Right cardiac atrium (tissue), 5 donors: Measurements from ENCODE around the gene RXFP1. TPM values are rescaled to one million over a fixed set of nuclear protein-coding genes. Genes with fewer than 3 reads are reported as not detected.

Experiments
- ATAC-seq, 2 donors: fragments of 200-7000 bp; cut with Tn5 transposase; one replicate each; pipeline versions ENCODE4 v1.8.0 to v1.9.1; 2020; ENCODE audit warnings: moderate library complexity in 2 of 2, mild to moderate bottlenecking in 1 of 2
- DNase-seq, 3 donors: peaks; one replicate each; pipeline ENCODE4 v3.0.0-alpha.2; 2020
- H3K27ac ChIP-seq: one replicate; pipeline ENCODE4 v1.5.1; 2013; ENCODE audit warnings: mild to moderate bottlenecking, low read length, control low read depth, moderate library complexity
- H3K27me3 ChIP-seq: one replicate; pipeline ENCODE4 v1.6.1; 2013; ENCODE audit not compliant: control insufficient read depth, insufficient read depth
- H3K4me1 ChIP-seq: one replicate; pipeline ENCODE4 v1.6.1; 2013; ENCODE audit warnings: low read length; ENCODE audit not compliant: control insufficient read depth, insufficient read depth
- H3K4me3 ChIP-seq: one replicate; pipeline ENCODE4 v1.5.1; 2013; ENCODE audit warnings: low read length, control low read depth
- H3K9me3 ChIP-seq: one replicate; pipeline ENCODE4 v1.6.1; 2013; ENCODE audit warnings: low read length; ENCODE audit not compliant: control insufficient read depth
- WGBS: extraction: QIAGEN DNeasy Blood & Tissue Kit; methylation state at CpG from one replicate; pipeline ENCODE4 v1.1.7; 2013; 5-methylcytosine and 5-hydroxymethylcytosine counted together
- intact Hi-C, 4 donors: fragments of 100-400 bp; cut with DNase I; formaldehyde crosslinking; loops; one replicate each; pipeline versions ENCODE4 v1.11.0 to v1.14.0; 2022 to 2023
- polyA plus RNA-seq: library from polyadenylated mRNA; stranded (reverse); fragments of 200-250 nt; gene quantifications from one replicate; pipeline ENCODE4 v1.2.3, GENCODE V29; 2013
- total RNA-seq, 4 donors: library from RNA; stranded (reverse); fragmentation: NEBNext Ultra II Directional; extraction: Animal tissue kit (Norgen Biotek cat#: 25700); gene quantifications; one replicate each; pipeline ENCODE4 v1.2.1, GENCODE V29; 2021
- donor health status: healthy with polysubstance abuse.
- donor health status: DM: no; HTN: yes; CAD: no.
- donor health status: DM: no; HTN: no; CAD: no.
- donor health status: DM: no; HTN: yes; CAD: no; lungs with severe emphysema.
- donor health status: DM: yes; HTN: yes; CAD: no.

The RXFP1 gene
- total and polyA plus RNA-seq, 5 donors = 0.05 to 0.09 TPM; not detected in 3

DNA sequence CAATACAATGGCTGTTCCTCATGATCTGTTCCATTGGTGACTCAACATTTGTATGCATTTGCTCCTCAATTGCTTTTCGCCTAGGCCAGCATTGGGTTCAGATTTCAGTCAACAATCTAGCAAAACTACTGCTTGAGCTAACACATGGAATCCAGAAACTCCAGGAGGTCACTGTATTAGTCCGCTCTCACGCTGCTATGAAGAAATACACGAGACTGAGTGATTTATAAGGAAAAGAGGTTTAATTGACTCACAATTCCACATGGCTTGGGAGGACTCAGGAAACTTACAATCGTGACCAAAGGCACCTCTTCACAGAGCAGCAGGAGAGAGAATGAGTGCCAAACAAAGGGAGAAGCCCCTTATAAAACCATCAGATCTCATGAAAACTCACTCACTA, 67.1 kb downstream of the RXFP1 start:
- no peak overlapping the region for H3K27ac ChIP-seq
- intact Hi-C loops = no loop called here
- ATAC-seq (no peak), DNase-seq (no peak)
- H3K4me3 ChIP-seq = no peak overlapping the region
- no peaks in the 10 kb centered on the region for H3K4me1 ChIP-seq
- no peaks in the 10 kb centered on the region for H3K9me3 ChIP-seq
- WGBS = 93% methylated on average over 5 of the region's 5 CpGs
- no peaks in the 10 kb centered on the region for H3K27me3 ChIP-seq

DNA sequence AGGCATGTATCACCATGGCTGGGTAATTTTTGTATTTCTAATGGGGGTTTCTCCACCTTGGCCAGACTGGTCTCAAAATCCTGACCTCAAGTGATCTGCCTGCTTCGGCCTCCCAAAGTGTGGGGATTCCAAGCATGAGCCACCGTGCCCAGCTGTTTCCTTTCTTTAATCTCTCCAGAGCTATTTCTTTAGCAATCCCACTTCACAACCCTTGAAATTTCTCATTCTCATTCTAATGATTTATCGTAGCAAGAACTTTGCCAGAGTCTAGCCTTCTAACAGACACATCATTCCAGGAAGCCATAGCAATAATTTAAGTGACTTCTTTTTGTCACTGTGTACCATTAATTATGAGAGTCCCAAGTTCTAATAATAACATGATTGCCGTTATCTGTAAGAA, 68.6 kb downstream of the RXFP1 start:
- Histone ChIP-seq H3K9me3 (no peaks in the 10 kb centered on the region), H3K27ac (no peak overlapping the region), H3K4me3 (no peak overlapping the region)

DNA sequence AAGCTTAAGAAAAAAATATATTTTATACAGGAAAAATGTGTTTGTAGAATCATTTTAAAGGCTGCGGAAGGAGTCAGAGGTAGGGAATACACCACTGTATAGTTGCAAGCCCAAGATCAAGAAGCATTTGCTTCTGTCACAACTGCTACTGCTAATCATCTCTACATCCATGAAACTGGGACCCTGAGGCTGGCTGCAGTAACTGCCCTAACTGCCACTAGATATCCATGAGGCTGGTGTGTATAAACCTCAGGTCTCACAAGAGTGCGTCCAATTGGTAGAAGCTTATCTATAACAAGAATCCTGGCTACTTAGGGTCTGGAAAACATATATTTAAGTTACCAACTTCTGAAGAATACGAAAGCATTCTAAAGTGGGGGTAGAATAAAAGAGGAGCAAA, 69.1 kb downstream of the RXFP1 start:
- DNase-seq = no peak
- Histone ChIP-seq H3K27me3 (no peaks in the 10 kb centered on the region), H3K4me3 (no peak overlapping the region), H3K4me1 (no peaks in the 10 kb centered on the region), H3K27ac (no peak overlapping the region), H3K9me3 (no peaks in the 10 kb centered on the region)
- 78% methylated on average over 3 of the region's 3 CpGs for WGBS
- ATAC-seq = no peak
- intact Hi-C loops = no loop called here

More for the DNA sequence above, 68.6 kb downstream of the RXFP1 start:
- ATAC-seq (no peak), DNase-seq (no peak)
- Histone ChIP-seq H3K27me3 (no peaks in the 10 kb centered on the region), H3K4me1 (no peaks in the 10 kb centered on the region)
- intact Hi-C loops = no loop called here
- WGBS = 44% methylated on average over 4 of the region's 4 CpGs

DNA sequence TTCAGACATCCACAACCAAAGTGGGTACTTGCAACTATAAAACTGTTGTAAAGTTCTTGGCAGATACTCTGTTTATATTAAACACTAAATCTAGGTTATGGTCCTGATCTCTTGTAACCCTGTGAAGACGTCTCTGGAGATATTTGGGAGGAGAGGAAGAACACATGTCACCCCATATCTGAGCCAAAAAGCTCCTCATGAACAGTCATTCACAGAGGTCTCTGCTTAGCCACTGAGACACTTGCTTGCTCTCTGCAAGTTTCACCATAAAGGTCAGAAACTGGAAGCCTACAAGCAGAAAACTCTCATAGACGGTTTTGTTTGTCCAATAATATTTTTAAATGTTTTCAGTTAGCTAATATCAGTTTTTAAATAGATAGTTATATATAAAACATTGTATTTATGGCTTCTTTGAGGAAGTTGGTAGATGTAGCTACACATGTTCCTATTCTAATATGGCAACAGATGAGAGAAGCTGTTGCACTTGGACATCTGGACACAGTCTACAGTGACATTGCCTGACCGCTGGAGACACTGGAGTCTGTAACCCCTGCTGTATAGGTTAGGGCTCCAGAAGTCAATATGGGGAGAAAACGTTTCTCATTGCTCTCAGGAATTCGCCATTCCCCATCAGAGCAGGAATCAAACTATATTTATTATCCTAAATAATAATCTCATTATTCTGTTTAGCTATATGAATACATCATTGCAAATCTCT, 76.4 kb downstream of the RXFP1 start:
- DNase-seq (no peak), ATAC-seq (no peak)
- intact Hi-C loops = no loop called here
- H3K27me3 ChIP-seq = no peaks in the 10 kb centered on the region
- 57% methylated on average over 5 of the region's 5 CpGs for WGBS
- no peak overlapping the region for H3K27ac ChIP-seq
- H3K9me3 ChIP-seq = no peaks in the 10 kb centered on the region
- H3K4me3 ChIP-seq = no peak overlapping the region
- no peaks in the 10 kb centered on the region for H3K4me1 ChIP-seq

DNA sequence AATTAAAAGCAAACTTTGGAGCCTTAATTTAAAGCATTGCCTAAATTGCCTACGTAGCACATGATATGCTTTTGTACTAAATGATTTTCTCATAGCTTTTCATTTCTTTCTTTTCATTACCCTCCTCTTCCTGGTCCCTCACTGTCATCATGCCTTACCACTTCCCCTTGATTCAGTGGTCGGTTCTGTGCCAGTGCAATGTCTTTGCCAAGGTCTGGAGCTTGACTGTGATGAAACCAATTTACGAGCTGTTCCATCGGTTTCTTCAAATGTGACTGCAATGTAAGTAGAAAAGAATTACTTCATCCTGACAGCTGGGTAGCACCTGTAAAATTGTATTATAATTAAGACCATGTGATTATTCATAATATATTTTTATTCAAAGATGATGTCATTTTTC, 77.5 kb downstream of the RXFP1 start:
- H3K27ac ChIP-seq = no peak overlapping the region
- no peaks in the 10 kb centered on the region for H3K27me3 ChIP-seq
- no peak overlapping the region for H3K4me3 ChIP-seq
- intact Hi-C loops = no loop called here
- DNase-seq = peak in 1 of 3 donors; percentile 17
- H3K9me3 ChIP-seq = no peaks in the 10 kb centered on the region
- H3K4me1 ChIP-seq = no peaks in the 10 kb centered on the region
- 63% methylated on average over 4 of the region's 4 CpGs for WGBS
- no peak for ATAC-seq

DNA sequence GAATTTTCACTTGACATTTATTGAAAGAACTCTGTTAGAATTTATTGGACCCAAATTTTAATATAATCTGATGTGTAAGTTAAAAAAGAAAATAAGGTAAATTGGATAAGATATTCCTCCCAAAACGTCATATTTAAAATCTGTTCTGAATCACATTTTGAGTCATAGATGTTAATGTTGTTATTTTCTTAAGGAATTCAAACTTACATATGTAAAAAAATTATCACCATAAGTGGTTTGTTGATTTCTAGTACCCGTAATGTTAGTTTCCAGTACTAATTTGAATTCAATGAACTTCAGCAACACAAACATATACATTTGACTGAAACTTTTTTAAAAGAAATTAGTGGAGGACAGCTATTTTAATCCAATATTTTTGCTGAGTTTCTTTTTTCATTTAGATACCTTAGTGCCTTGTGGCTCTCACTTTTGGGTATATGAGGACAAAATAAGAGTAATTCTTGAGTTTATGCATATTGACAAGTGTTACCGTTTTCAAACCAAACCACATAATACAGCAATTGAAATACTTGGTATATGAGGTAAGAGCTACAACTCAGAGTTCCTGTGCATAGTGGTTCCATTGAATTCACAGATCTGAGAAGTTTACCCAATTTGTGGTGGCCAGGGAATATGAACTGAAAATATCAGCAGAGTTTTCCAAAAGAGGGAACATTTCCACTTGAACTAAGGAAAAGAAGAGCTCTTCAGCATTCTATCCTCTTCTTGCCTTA, 78.2 kb downstream of the RXFP1 start:
- no peak overlapping the region for H3K4me3 ChIP-seq
- 83% methylated on average over 3 of the region's 3 CpGs for WGBS
- no peaks in the 10 kb centered on the region for H3K27me3 ChIP-seq
- no peak for DNase-seq
- no peaks in the 10 kb centered on the region for H3K4me1 ChIP-seq
- intact Hi-C loops = no loop called here
- ATAC-seq = no peak
- no peaks in the 10 kb centered on the region for H3K9me3 ChIP-seq
- no peak overlapping the region for H3K27ac ChIP-seq

DNA sequence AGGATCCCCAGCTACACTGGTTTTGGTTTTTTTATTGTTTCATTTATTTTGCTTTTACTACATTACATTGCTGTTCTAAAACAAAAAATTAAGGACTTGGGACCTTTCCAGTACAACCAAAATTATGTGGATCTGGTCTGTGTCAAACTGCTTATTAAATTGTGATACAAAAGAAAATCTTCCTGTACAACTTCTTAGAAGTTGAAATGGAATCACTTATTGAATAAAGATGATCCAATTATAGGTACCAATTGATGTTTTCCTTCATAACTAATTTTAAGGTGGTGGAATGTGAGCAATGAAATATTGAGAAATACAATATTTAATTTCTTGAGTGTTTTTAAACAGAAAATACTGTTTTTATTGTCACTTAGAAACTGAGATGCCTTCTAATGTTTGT, 82.7 kb downstream of the RXFP1 start:
- intact Hi-C loops = no loop called here
- no peaks in the 10 kb centered on the region for H3K27me3 ChIP-seq
- no peaks in the 10 kb centered on the region for H3K4me1 ChIP-seq
- no peak overlapping the region for H3K27ac ChIP-seq
- no peaks in the 10 kb centered on the region for H3K9me3 ChIP-seq
- no peak for ATAC-seq
- H3K4me3 ChIP-seq = no peak overlapping the region
- no peak for DNase-seq

DNA sequence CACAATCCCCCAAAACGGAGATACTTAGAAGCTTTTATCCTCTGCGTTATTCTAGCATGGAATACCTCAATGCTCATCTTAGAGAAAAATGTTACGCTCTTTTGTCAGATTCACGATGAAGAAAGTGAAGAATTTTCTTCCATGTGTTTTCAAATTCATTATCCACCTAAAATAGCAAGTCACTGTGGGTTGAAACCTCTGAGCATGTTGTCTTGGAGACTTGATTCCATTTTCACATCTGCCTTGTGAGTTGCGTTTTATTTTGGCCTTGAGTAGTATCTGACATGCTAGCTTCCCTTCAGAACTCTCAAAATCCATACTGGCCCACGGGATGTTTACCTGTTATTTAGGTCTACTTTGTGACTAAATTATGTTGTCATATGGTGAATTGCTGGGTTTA, 83.7 kb downstream of the RXFP1 start:
- Histone ChIP-seq H3K9me3 (no peaks in the 10 kb centered on the region), H3K4me1 (no peaks in the 10 kb centered on the region), H3K27ac (no peak overlapping the region), H3K4me3 (no peak overlapping the region), H3K27me3 (no peaks in the 10 kb centered on the region)
- DNase-seq = no peak
- 80% methylated on average over 6 of the region's 6 CpGs for WGBS
- intact Hi-C loops = no loop called here
- ATAC-seq = no peak

DNA sequence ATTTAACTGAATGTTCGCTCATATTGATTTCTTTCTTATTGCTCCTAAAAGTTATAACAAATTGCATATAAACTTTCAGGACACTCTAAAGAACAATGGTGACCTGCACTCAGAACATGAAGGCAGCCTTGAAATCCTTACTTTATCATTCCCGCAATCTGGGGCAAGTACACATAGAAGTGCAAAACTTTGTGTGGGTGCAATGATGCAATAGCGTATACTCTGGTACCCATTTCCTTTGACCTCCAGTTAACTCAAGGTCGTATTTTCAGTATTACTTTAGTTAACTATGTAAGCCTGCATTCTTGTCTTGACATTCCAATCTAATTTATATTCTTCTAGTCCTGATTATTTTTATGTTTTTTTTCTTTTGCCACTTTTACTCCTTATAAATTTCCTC, 85.3 kb downstream of the RXFP1 start:
- Histone ChIP-seq H3K4me1 (no peaks in the 10 kb centered on the region), H3K4me3 (no peak overlapping the region), H3K27ac (no peak overlapping the region), H3K9me3 (no peaks in the 10 kb centered on the region), H3K27me3 (no peaks in the 10 kb centered on the region)
- 85% methylated on average over 4 of the region's 4 CpGs for WGBS
- ATAC-seq (no peak), DNase-seq (no peak)
- intact Hi-C loops = no loop called here

DNA sequence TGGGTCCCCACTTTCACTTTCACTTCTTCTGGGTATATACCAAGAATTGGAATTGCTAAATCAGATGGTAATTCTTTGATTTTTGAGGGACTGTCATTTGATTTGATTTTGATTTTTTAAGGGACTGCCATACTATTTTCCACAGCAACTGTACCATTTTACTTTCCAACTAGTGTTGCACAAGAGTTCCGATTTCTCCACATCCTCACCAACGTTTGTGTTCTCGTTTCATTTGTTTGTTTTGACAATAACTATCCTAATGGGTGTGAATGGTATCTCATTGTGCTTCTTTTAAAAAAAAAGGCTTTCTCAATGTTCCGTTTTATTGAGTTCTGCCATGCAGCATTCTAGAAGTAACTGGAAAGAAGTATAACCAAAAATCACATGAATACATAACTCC, 87.4 kb downstream of the RXFP1 start:
- Histone ChIP-seq H3K27ac (no peak overlapping the region), H3K4me3 (no peak overlapping the region), H3K9me3 (no peaks in the 10 kb centered on the region), H3K27me3 (no peaks in the 10 kb centered on the region), H3K4me1 (no peaks in the 10 kb centered on the region)
- ATAC-seq (no peak), DNase-seq (no peak)
- WGBS = 82% methylated on average over 4 of the region's 4 CpGs
- intact Hi-C loops = no loop called here

DNA sequence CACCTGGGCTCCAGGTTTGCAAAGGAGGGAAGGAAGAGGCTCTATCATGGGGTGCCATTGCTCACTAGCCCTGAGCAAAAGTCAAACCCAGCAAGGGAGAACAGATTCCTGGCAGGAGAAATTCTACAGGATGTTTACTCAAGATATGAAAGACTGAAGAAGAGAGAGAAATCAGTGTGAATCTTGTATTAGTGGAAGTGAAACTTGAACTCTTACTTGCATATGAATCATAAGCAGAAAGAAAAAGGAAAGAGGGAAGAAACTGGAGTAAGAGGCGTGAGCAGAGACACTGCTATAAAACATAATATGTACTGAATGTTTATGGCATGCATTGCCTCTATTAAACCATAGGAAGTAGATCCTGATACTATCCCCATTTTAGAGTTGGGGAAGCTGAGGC, 89.1 kb downstream of the RXFP1 start:
- Histone ChIP-seq H3K4me3 (no peak overlapping the region), H3K27me3 (no peaks in the 10 kb centered on the region), H3K27ac (no peak overlapping the region), H3K9me3 (no peaks in the 10 kb centered on the region), H3K4me1 (no peaks in the 10 kb centered on the region)
- ATAC-seq (no peak), DNase-seq (no peak)
- WGBS = 49% methylated on average over 1 of the region's 1 CpG
- intact Hi-C loops = no loop called here
